ENCODE measurements around the gene ANO10. TPM values are rescaled to one million over a fixed set of nuclear protein-coding genes. Genes with fewer than 3 reads are reported as not detected.

Gene ANO10
- polyA plus RNA-seq, 5 donors: 32.5 to 39.3 (median 34.1) TPM

- DNase-seq: no peak
Observed at GRCh38 chr3:43319794-43320193, 302.0 kb downstream of the ANO10 start.

GRCh38 chr3:43319376-43319775, 302.4 kb downstream of the ANO10 start:
- no peak for DNase-seq

- peak in 1 of 2 donors; percentile 5 for DNase-seq
Observed at GRCh38 chr3:43317461-43318316, 304.1 kb downstream of the ANO10 start.

GRCh38 chr3:43316783-43317460, 304.9 kb downstream of the ANO10 start:
- peak in 1 of 2 donors; percentile 10 for DNase-seq

Other genes with a start within 250 kb of the ANO10 start
- 10 to 100 TPM; 14.5 to 17.9 (median 16.4) TPM for gene ABHD5, start 68.9 kb upstream of the ANO10 start, polyA plus RNA-seq (ENCODE audit: insufficient read depth in 1 of 5, insufficient read length in 5 of 5, low replicate concordance in 1 of 5)

All from right lung (tissue), 5 donors.